Measurements from ENCODE around the gene MISFA. TPM values are rescaled to one million over a fixed set of nuclear protein-coding genes. Genes with fewer than 3 reads are reported as not detected.

Gene MISFA
- total RNA-seq, 1 donor: under 0.01 TPM

GRCh38 chr11:18615628-18616392 lies 16.2 kb downstream of the MISFA start:
- no peak for DNase-seq (ENCODE audit: low read depth)
- no peak for TF ChIP-seq CTCF (IDR thresholded peaks at IDR 0.05; ENCODE audit: insufficient read depth, low read depth, low read length)
- no peak overlapping the region for H3K4me3 ChIP-seq (ENCODE audit: low read depth, low read length)

- TF ChIP-seq CTCF (IDR thresholded peaks at IDR 0.05; ENCODE audit: insufficient read depth, low read depth, low read length): no peak
- no peak overlapping the region for H3K4me3 ChIP-seq (ENCODE audit: low read depth, low read length)
- DNase-seq (ENCODE audit: low read depth): peak; percentile 49
Observed at GRCh38 chr11:18617688-18618341, 18.2 kb downstream of the MISFA start.

- TF ChIP-seq CTCF (IDR thresholded peaks at IDR 0.05; ENCODE audit: insufficient read depth, low read depth, low read length): no peak
- peak; percentile 61 for DNase-seq (ENCODE audit: low read depth)
- H3K4me3 ChIP-seq (ENCODE audit: low read depth, low read length): no peak overlapping the region
Observed at GRCh38 chr11:18618342-18619025, 18.9 kb downstream of the MISFA start.

- H3K4me3 ChIP-seq (ENCODE audit: low read depth, low read length): no peak overlapping the region
- TF ChIP-seq CTCF (IDR thresholded peaks at IDR 0.05; ENCODE audit: insufficient read depth, low read depth, low read length): no peak
- no peak for DNase-seq (ENCODE audit: low read depth)
Observed at GRCh38 chr11:18623707-18624106, 24.1 kb downstream of the MISFA start.

- no peak for TF ChIP-seq CTCF (IDR thresholded peaks at IDR 0.05; ENCODE audit: insufficient read depth, low read depth, low read length)
Observed at GRCh38 chr11:18624161-18624560, 24.6 kb downstream of the MISFA start.

GRCh38 chr11:18632841-18633240 lies 33.3 kb downstream of the MISFA start:
- peak overlapping the region; percentile 93 for H3K4me3 ChIP-seq (ENCODE audit: low read depth, low read length)
- DNase-seq (ENCODE audit: low read depth): no peak
- no peak for TF ChIP-seq CTCF (IDR thresholded peaks at IDR 0.05; ENCODE audit: insufficient read depth, low read depth, low read length)

More at GRCh38 chr11:18624161-18624560, 24.6 kb downstream of the MISFA start:
- H3K4me3 ChIP-seq (ENCODE audit: low read depth, low read length): no peak overlapping the region
- DNase-seq (ENCODE audit: low read depth): no peak

All from fibroblast of villous mesenchyme (primary cell).